K562 (cell line): Measurements from ENCODE around the gene GGCT. TPM values are rescaled to one million over a fixed set of nuclear protein-coding genes. Genes with fewer than 3 reads are reported as not detected.

Experiments
- BDP1 ChIP-seq: IDR thresholded peaks from 3 replicates; pipeline ENCODE4 v1.6.1; 2011; ENCODE audit not compliant: insufficient read length, insufficient read depth
- BRF1 ChIP-seq: IDR thresholded peaks from 3 replicates; pipeline ENCODE4 v1.6.1; 2011; ENCODE audit warnings: borderline replicate concordance, mild to moderate bottlenecking; ENCODE audit not compliant: insufficient read length; ENCODE audit errors: extremely low read depth
- CBX3 ChIP-seq, 2 experiments: IDR thresholded peaks; 1 replicate in 1 of 2; 2 replicates in 1 of 2; pipeline ENCODE4 v1.6.1; 2012; ENCODE audit warnings: inconsistent platforms in 2 of 2, low read length in 2 of 2, borderline replicate concordance in 1 of 2, control low read depth in 1 of 2
- CEBPZ ChIP-seq: fragments of 150-350 bp; IDR thresholded peaks from 2 replicates; pipeline ENCODE4 v1.6.1; 2014; ENCODE audit warnings: low read depth, mild to moderate bottlenecking, low read length, borderline replicate concordance
- COPS2 ChIP-seq: fragments of 450-650 bp; conservative IDR thresholded peaks from 2 replicates; pipeline ENCODE4 v1.6.1; 2016; ENCODE audit warnings: mild to moderate bottlenecking, moderate library complexity
- FOXP1 ChIP-seq: sonication (generic); formaldehyde crosslinking; IDR thresholded peaks from 2 replicates; pipeline ENCODE4 v1.8.0; 2022; ENCODE audit warnings: mild to moderate bottlenecking, missing genetic modification reagents
- FUS ChIP-seq: fragments of 200-400 bp; formaldehyde crosslinking; optimal IDR thresholded peaks from 2 replicates; pipeline ENCODE3; 2017; ENCODE audit warnings: low read depth, low read length
- IRF9 ChIP-seq: fragments of 450-650 bp; IDR thresholded peaks from 2 replicates; pipeline ENCODE4 v1.6.1; 2016; ENCODE audit warnings: missing biosample characterization, missing genetic modification characterization
- MAFF ChIP-seq: IDR thresholded peaks from 2 replicates; pipeline ENCODE4 v1.6.1; 2012; ENCODE audit warnings: low read length, improper control_type of control experiment
- MCM5 ChIP-seq: fragments of 450-650 bp; IDR thresholded peaks from 2 replicates; pipeline ENCODE4 v1.6.1; 2016; ENCODE audit warnings: low read depth
- NR0B1 ChIP-seq: fragments of 450-650 bp; IDR thresholded peaks from one replicate; pipeline ENCODE4 v1.6.1; 2018; ENCODE audit warnings: mild to moderate bottlenecking, moderate library complexity; ENCODE audit not compliant: partially characterized antibody
- NR2C2 ChIP-seq, 2 experiments: fragments of 200-800 bp in 1 of 2; sonication (Bioruptor generic) in 1 of 2; sonication (generic) in 1 of 2; formaldehyde crosslinking in 1 of 2; IDR thresholded peaks; 2 replicates each; pipeline versions ENCODE4 v1.6.1 to v1.8.0; 2016 to 2022; ENCODE audit warnings: mild to moderate bottlenecking in 1 of 2, missing compliant biosample characterization in 1 of 2, missing genetic modification characterization in 1 of 2, missing genetic modification reagents in 1 of 2
- POLR2AphosphoS5 ChIP-seq: IDR thresholded peaks from 2 replicates; pipeline ENCODE4 v1.6.1; 2011; ENCODE audit warnings: mild to moderate bottlenecking, low read depth, low read length, moderate library complexity; ENCODE audit not compliant: control insufficient read depth, insufficient read depth
- PTBP1 ChIP-seq: fragments of 200-400 bp; formaldehyde crosslinking; IDR thresholded peaks from 2 replicates; pipeline ENCODE4 v1.6.1; 2017; ENCODE audit warnings: low read depth, low read length
- RFX5 ChIP-seq: IDR thresholded peaks from 2 replicates; pipeline ENCODE4 v1.6.1; 2011; ENCODE audit warnings: low read depth, mild to moderate bottlenecking, improper control_type of control experiment, low read length
- SP1 ChIP-seq: sonication (generic); formaldehyde crosslinking; IDR thresholded peaks from 2 replicates; pipeline ENCODE4 v1.8.1; 2022; ENCODE audit warnings: mild to moderate bottlenecking, missing genetic modification reagents
- THRA ChIP-seq: fragments of 450-650 bp; IDR thresholded peaks from 2 replicates; pipeline ENCODE4 v1.6.1; 2017; ENCODE audit warnings: mild to moderate bottlenecking, moderate library complexity
- ZNF41 ChIP-seq: fragments of 250-450 bp; sonication (Bioruptor Pico); conservative IDR thresholded peaks from 2 replicates; pipeline ENCODE4 v1.4.0; 2020; ENCODE audit warnings: mild to moderate bottlenecking
- ZNF695 ChIP-seq: fragments of 450-650 bp; formaldehyde crosslinking; IDR thresholded peaks from 2 replicates; pipeline ENCODE4 v1.4.0; 2020; ENCODE audit warnings: mild to moderate bottlenecking, moderate library complexity
- ZNF707 ChIP-seq: fragments of 250-450 bp; sonication (Bioruptor Pico); conservative IDR thresholded peaks from 2 replicates; pipeline ENCODE4 v1.8.0; 2022; ENCODE audit warnings: inconsistent platforms, mild to moderate bottlenecking, moderate library complexity
- ZZZ3 ChIP-seq: fragments of 450-650 bp; IDR thresholded peaks from 2 replicates; pipeline ENCODE4 v1.6.1; 2016; ENCODE audit warnings: antibody characterized with exemption, mild to moderate bottlenecking, moderate library complexity
- polyA plus RNA-seq, 8 experiments: library from polyadenylated mRNA; depleted of rRNA in 4 of 8; stranded (reverse) in 5 of 8; unstranded in 3 of 8; fragments of >200 nt; fragmentation: Nextera tagmentation in 2 of 8; fragmentation: Illumina TruSeq in 1 of 8; extraction: Ambion mirVana in 2 of 8; extraction: Trizol in 1 of 8; gene quantifications; 2 replicates each; pipeline versions ENCODE4 v1.2.1 to v1.2.3, GENCODE V29; 2011 to 2014; ENCODE audit warnings: inconsistent platforms in 1 of 8, missing spikeins in 1 of 8
- total RNA-seq, 7 experiments: library from RNA; depleted of rRNA in 6 of 7; stranded (reverse); fragments of >200 nt in 6 of 7; fragmentation: Illumina TruSeq in 2 of 7; extraction: Trizol in 2 of 7; gene quantifications; 2 replicates each; pipeline versions ENCODE4 v1.2.1 to v1.2.3, GENCODE V29; 2011 to 2021; ENCODE audit warnings: low replicate concordance in 1 of 7

Gene GGCT
- total and polyA plus RNA-seq, 9 of the 15 experiments (the other 6 are each of a cell fraction or from before 2014, with no cell fraction given) = 79.0 to 349 (median 136) TPM

- TF ChIP-seq CBX3 (IDR thresholded peaks at IDR 0.05; ENCODE audit: borderline replicate concordance in 1 of 2, low read length in 2 of 2) (no peak), IRF9 (no peak), SP1 (0 out of 2 replicates have a peak, but pooled peaks have one; percentile 23), MAFF (no peak), ZNF707 (CRISPR knock-in tag) (no peak), MCM5 (no peak), BDP1 (no peak), POLR2AphosphoS5 (peak; percentile 48), NR2C2 (CRISPR knock-in tag; IDR thresholded peaks at IDR 0.05) (no peak), NR2C2 (tag; IDR thresholded peaks at IDR 0.05) (0 out of 2 replicates have a peak, but pooled peaks have one; percentile 49), ZZZ3 (no peak), NR0B1 (no peak), CEBPZ (no peak), BRF1 (no peak), FOXP1 (CRISPR knock-in tag) (no peak), FUS (peak; percentile 21), ZNF41 (CRISPR knock-in tag) (no peak), RFX5 (no peak), THRA (no peak), PTBP1 (no peak), ZNF695 (no peak), COPS2 (no peak)
Observed at GRCh38 chr7:30478349-30479201, 26.1 kb downstream of the GGCT start, which contains the start of gene NOD1 (continued).
